Fibroblast of lung (primary cell): ENCODE results near the gene TBX3. TPM values are rescaled to one million over a fixed set of nuclear protein-coding genes. Genes with fewer than 3 reads are reported as not detected.
A peak's percentile ranks its signal among the peaks of the same experiment; 100 is the strongest.

ENCODE experiments used
- DNase-seq, 2 donors: peaks; one replicate each; pipeline versions ENCODE4 v3.0.0 to v3.0.0-alpha.2; 2010; ENCODE audit warnings: low read depth in 2 of 2
- H2AFZ ChIP-seq: 2 replicates; pipeline ENCODE4 v1.5.1; 2012; ENCODE audit warnings: low read length, control low read depth, inconsistent platforms
- H3K27ac ChIP-seq: 2 replicates; pipeline ENCODE4 v1.5.1; 2011; ENCODE audit warnings: low read length, control low read depth; ENCODE audit not compliant: insufficient read depth
- H3K27me3 ChIP-seq: 2 replicates; pipeline ENCODE4 v1.5.1; 2011; ENCODE audit warnings: mild to moderate bottlenecking, low read length; ENCODE audit not compliant: control insufficient read depth, insufficient read depth
- H3K36me3 ChIP-seq: 2 replicates; pipeline ENCODE4 v1.5.1; 2011; ENCODE audit warnings: low read length; ENCODE audit not compliant: control insufficient read depth, insufficient read depth
- H3K4me1 ChIP-seq: 2 replicates; pipeline ENCODE4 v1.5.1; 2011; ENCODE audit warnings: low read length; ENCODE audit not compliant: control insufficient read depth, insufficient read depth; ENCODE audit errors: extremely low read depth
- H3K4me2 ChIP-seq: 2 replicates; pipeline ENCODE4 v1.5.1; 2011; ENCODE audit warnings: low read length, control low read depth; ENCODE audit not compliant: insufficient read depth; ENCODE audit errors: extremely low read depth
- H3K4me3 ChIP-seq, 4 experiments: fragments of 200-600 bp in 1 of 4; sonication (generic) in 1 of 4; replicated peaks in 1 of 4; 2 replicates each; pipeline ENCODE4 v1.5.1; 2011 to 2016; ENCODE audit warnings: low read length in 4 of 4, low read depth in 3 of 4, mild to moderate bottlenecking in 3 of 4, control low read depth in 2 of 4, inconsistent platforms in 1 of 4, mixed read lengths in 1 of 4; ENCODE audit not compliant: insufficient read depth in 1 of 4; ENCODE audit errors: control extremely low read depth in 1 of 4
- H3K79me2 ChIP-seq: 2 replicates; pipeline ENCODE4 v1.5.1; 2012; ENCODE audit warnings: mild to moderate bottlenecking, low read length, inconsistent platforms; ENCODE audit not compliant: control insufficient read depth, insufficient read depth
- H3K9ac ChIP-seq: 2 replicates; pipeline ENCODE4 v1.5.1; 2011; ENCODE audit warnings: mild to moderate bottlenecking, low read length, control low read depth; ENCODE audit not compliant: insufficient read depth
- H3K9me3 ChIP-seq: 2 replicates; pipeline ENCODE4 v1.5.1; 2012; ENCODE audit warnings: low read depth, low read length; ENCODE audit not compliant: control insufficient read depth, insufficient read depth
- H4K20me1 ChIP-seq: 2 replicates; pipeline ENCODE4 v1.5.1; 2011; ENCODE audit warnings: low read length; ENCODE audit not compliant: control insufficient read depth, insufficient read depth; ENCODE audit errors: extremely low read depth
- EZH2 ChIP-seq: IDR thresholded peaks from 2 replicates; pipeline ENCODE4 v1.5.1; 2012; ENCODE audit warnings: low read length, control low read depth, mild to moderate bottlenecking; ENCODE audit errors: missing control alignments
- polyA plus RNA-seq, 2 donors: library from polyadenylated mRNA; depleted of rRNA in 1 of 2; stranded (reverse) in 1 of 2; unstranded in 1 of 2; fragments of >200 nt; gene quantifications; 2 replicates each; pipeline ENCODE4 v1.2.1, GENCODE V29; 2011 to 2012; ENCODE audit warnings: missing spikeins in 1 of 2
- total RNA-seq: library from RNA; depleted of rRNA; stranded (reverse); fragments of >200 nt; gene quantifications from 2 replicates; pipeline ENCODE4 v1.2.1, GENCODE V29; 2014
- TF ChIP-seq, protein P1 (sequence below), 2 donors: IDR thresholded peaks in 1 of 2; conservative IDR thresholded peaks in 1 of 2; 1 replicate in 1 of 2; 2 replicates in 1 of 2; pipeline ENCODE4 v1.5.1; 2011 to 2012; ENCODE audit warnings: low read length in 2 of 2, control low read depth in 1 of 2, inconsistent platforms in 1 of 2, low read depth in 1 of 2, mild to moderate bottlenecking in 1 of 2

Gene TBX3
- total and polyA plus RNA-seq, 2 donors (not counting 1 experiment from before 2014, with no cell fraction given) = 19.9 to 66.4 TPM

- no peak for DNase-seq
- no peak overlapping the region for H3K4me3 ChIP-seq
Observed at GRCh38 chr12:114665411-114666260, 18.3 kb downstream of the TBX3 start.

GRCh38 chr12:114664651-114665320 is 19.2 kb downstream of the TBX3 start:
- TF ChIP-seq, protein P1, sequence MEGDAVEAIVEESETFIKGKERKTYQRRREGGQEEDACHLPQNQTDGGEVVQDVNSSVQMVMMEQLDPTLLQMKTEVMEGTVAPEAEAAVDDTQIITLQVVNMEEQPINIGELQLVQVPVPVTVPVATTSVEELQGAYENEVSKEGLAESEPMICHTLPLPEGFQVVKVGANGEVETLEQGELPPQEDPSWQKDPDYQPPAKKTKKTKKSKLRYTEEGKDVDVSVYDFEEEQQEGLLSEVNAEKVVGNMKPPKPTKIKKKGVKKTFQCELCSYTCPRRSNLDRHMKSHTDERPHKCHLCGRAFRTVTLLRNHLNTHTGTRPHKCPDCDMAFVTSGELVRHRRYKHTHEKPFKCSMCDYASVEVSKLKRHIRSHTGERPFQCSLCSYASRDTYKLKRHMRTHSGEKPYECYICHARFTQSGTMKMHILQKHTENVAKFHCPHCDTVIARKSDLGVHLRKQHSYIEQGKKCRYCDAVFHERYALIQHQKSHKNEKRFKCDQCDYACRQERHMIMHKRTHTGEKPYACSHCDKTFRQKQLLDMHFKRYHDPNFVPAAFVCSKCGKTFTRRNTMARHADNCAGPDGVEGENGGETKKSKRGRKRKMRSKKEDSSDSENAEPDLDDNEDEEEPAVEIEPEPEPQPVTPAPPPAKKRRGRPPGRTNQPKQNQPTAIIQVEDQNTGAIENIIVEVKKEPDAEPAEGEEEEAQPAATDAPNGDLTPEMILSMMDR (conservative IDR thresholded peaks at IDR 0.05 in 1 of 2, IDR thresholded peaks at IDR 0.05 in 1 of 2; ENCODE audit: low read depth in 1 of 2, low read length in 2 of 2) = no peak
- no peak for TF ChIP-seq EZH2
- no peaks in the 10 kb centered on the region for H4K20me1 ChIP-seq
- no peak for DNase-seq
- peak overlapping the region; percentile 54 for H3K4me2 ChIP-seq
- H3K4me1 ChIP-seq = no peaks in the 10 kb centered on the region
- peaks cover 5% of the 10 kb centered on the region for H3K79me2 ChIP-seq
- H3K9ac ChIP-seq = no peak overlapping the region
- H2AFZ ChIP-seq = no peak overlapping the region
- H3K36me3 ChIP-seq = no peaks in the 10 kb centered on the region
- no peaks in the 10 kb centered on the region for H3K27me3 ChIP-seq
- no peak overlapping the region for H3K27ac ChIP-seq
- peak overlapping the region in 2 of 4 experiments; percentile 4 to 25 for H3K4me3 ChIP-seq
- H3K9me3 ChIP-seq = no peaks in the 10 kb centered on the region

More at GRCh38 chr12:114665411-114666260, 18.3 kb downstream of the TBX3 start:
- TF ChIP-seq EZH2 = no peak
- TF ChIP-seq, protein P1 (conservative IDR thresholded peaks at IDR 0.05 in 1 of 2, IDR thresholded peaks at IDR 0.05 in 1 of 2; ENCODE audit: low read depth in 1 of 2, low read length in 2 of 2) = no peak
- H3K27me3 ChIP-seq = no peaks in the 10 kb centered on the region
- no peak overlapping the region for H3K27ac ChIP-seq
- no peaks in the 10 kb centered on the region for H4K20me1 ChIP-seq
- H2AFZ ChIP-seq = no peak overlapping the region
- no peaks in the 10 kb centered on the region for H3K4me1 ChIP-seq
- H3K79me2 ChIP-seq = peaks cover 13% of the 10 kb centered on the region
- H3K4me2 ChIP-seq = no peak overlapping the region
- H3K9ac ChIP-seq = no peak overlapping the region
- H3K9me3 ChIP-seq = no peaks in the 10 kb centered on the region
- no peaks in the 10 kb centered on the region for H3K36me3 ChIP-seq

GRCh38 chr12:114662512-114663177 is 21.3 kb downstream of the TBX3 start:
- Histone ChIP-seq H3K27me3 (no peaks in the 10 kb centered on the region), H3K4me1 (no peaks in the 10 kb centered on the region), H3K4me3 (no peak overlapping the region), H4K20me1 (no peaks in the 10 kb centered on the region), H2AFZ (no peak overlapping the region), H3K4me2 (peak overlapping the region; percentile 16), H3K27ac (peak overlapping the region; percentile 0), H3K9ac (no peak overlapping the region), H3K9me3 (no peaks in the 10 kb centered on the region), H3K36me3 (no peaks in the 10 kb centered on the region), H3K79me2 (no peaks in the 10 kb centered on the region)
- peak; percentile 85 to 92 for DNase-seq
- TF ChIP-seq, protein P1 (conservative IDR thresholded peaks at IDR 0.05 in 1 of 2, IDR thresholded peaks at IDR 0.05 in 1 of 2; ENCODE audit: low read depth in 1 of 2, low read length in 2 of 2) = peak; percentile 93 to 99
- no peak for TF ChIP-seq EZH2
